Breast epithelium (tissue), 4 donors: ENCODE measurements around the gene AHDC1. TPM values are rescaled to one million over a fixed set of nuclear protein-coding genes. Genes with fewer than 3 reads are reported as not detected.
A peak's percentile ranks its signal among the peaks of the same experiment; 100 is the strongest.

ENCODE experiments used
- DNase-seq, 2 donors: peaks; one replicate each; pipeline ENCODE4 v3.0.0-alpha.2; 2019; ENCODE audit warnings: low spot score in 2 of 2
- H3K27ac ChIP-seq, 2 donors: fragments of 200-600 bp; sonication (generic) in 1 of 2; one replicate each; pipeline ENCODE4 v1.5.1; 2016 to 2019; ENCODE audit warnings: mild to moderate bottlenecking in 1 of 2
- H3K27me3 ChIP-seq, 2 donors: fragments of 200-600 bp; sonication (generic) in 1 of 2; one replicate each; pipeline versions ENCODE4 v1.5.1 to v1.6.0; 2017 to 2019; ENCODE audit warnings: control low read depth in 1 of 2, mild to moderate bottlenecking in 1 of 2
- H3K36me3 ChIP-seq: fragments of 200-600 bp; one replicate; pipeline ENCODE4 v1.5.1; 2019
- H3K4me1 ChIP-seq, 2 donors: fragments of 200-600 bp; sonication (generic); one replicate each; pipeline ENCODE4 v1.5.1; 2016 to 2019; ENCODE audit warnings: control low read depth in 1 of 2
- H3K4me3 ChIP-seq, 3 donors: fragments of 200-600 bp; sonication (generic); 1 replicate in 2 of 3; 2 replicates in 1 of 3; pipeline ENCODE4 v1.5.1; 2016 to 2019; ENCODE audit warnings: mild to moderate bottlenecking in 3 of 3, moderate library complexity in 2 of 3
- H3K9me3 ChIP-seq, 2 donors: fragments of 200-600 bp; sonication (generic) in 1 of 2; one replicate each; pipeline ENCODE4 v1.5.1; 2016 to 2019; ENCODE audit warnings: control low read depth in 1 of 2
- POLR2A ChIP-seq: fragments of 450-650 bp; IDR thresholded peaks from one replicate; pipeline ENCODE4 v1.6.1; 2016; ENCODE audit warnings: antibody characterized with exemption, mild to moderate bottlenecking, moderate library complexity
- POLR2AphosphoS5 ChIP-seq, 3 donors: sonication (generic); formaldehyde crosslinking; IDR thresholded peaks; one replicate each; pipeline ENCODE4 v1.6.1; 2017; ENCODE audit warnings: antibody characterized with exemption in 3 of 3
- intact Hi-C: fragments of 100-400 bp; cut with DNase I; formaldehyde crosslinking; loops from one replicate; pipeline ENCODE4 v1.15.1; 2023; ENCODE audit warnings: low total_unique reads
- total RNA-seq, 3 donors: library from RNA; depleted of rRNA; stranded (reverse); fragments of >200 nt; gene quantifications; one replicate each; pipeline ENCODE4 v1.1.0, GENCODE V29; 2016
- TF ChIP-seq, protein P1 (sequence below), 3 donors: fragments of 450-650 bp; IDR thresholded peaks; one replicate each; pipeline ENCODE4 v1.5.1; 2016 to 2017; ENCODE audit warnings: antibody characterized with exemption in 3 of 3, mild to moderate bottlenecking in 3 of 3, moderate library complexity in 3 of 3

Gene AHDC1
- total RNA-seq, 3 donors from 2014 or later: 10.7 to 17.1 (median 15.4) TPM

DNA sequence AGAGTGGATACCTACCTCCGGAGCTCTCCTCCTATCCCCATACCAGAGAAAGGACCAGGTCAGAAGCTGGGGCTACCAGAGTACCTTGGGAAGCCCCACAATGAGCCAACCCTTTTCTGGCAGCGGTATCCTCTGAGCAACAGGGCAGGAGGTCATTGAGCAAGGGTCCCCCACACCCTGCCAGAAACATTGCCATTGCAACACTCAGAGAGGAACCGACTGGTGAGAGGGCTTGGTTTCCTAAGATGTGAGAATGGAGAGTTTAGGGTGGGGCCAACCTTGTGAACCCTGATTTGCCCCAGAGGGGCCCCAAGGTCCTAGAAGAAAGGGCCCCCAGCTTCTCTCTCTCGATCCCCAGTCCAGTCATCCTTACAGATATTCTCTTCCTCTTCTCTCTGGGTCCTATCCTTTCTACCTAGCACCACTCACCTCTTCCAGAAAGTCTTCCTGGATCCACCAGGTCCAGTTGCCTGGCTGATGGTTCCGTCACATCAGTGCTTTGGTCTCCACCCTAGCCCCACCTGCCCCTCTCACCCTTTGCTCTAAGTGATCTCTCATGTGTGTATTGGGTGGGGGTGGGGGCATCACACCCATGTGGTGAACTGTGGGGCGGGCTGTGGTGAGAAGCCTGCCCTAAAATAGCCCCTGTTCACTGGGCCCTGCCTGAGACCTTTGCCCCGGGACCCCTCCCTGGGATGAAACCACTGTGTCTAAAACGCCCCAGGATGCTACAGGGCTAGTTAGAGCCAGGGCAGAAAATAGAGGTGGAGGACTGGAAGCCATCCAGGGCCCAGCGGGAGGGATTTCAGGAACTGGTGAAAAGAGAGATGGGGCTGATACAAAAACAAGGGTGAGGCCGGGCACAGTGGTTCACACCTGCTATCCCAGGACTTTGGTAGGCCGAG lies 22.3 kb upstream of the AHDC1 start:
- H3K27ac ChIP-seq: peak overlapping the region; percentile 52 to 71

DNA sequence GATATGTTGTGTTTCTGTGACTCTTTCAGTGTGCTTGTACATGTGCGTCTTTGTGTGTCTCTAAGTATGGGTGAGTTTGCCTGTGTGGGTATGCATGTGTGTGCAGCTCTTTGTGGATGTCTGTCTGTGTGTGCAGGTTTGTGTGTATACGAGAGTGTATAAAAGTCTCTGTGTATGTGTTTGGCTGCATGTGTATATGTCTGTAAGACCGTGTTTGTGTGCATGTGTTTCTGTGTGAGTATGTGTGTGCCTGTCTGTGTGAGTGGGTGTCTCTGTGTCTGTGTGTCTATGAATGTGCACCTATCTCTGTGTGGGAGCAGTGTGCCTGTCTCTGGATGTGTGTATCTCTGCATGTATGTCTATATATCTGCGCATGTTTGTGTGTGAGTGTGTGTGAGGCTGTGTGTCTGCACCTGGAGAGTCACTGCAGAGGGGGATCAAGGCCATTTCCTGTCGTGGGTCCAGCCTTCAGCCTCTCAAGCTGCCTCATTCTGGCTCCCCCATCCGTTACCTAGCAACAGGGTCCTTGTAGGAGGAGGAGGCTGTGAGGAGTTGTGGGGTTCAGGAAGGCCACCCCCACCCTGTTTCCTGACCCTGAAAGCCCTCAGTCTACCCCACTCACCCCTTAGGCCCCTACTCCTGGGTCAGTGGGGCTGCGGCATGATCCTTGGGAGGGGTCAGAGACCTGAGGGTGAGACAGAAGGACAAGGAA lies 20.7 kb upstream of the AHDC1 start:
- no peaks in the 10 kb centered on the region for H3K4me1 ChIP-seq
- DNase-seq: no peak
- H3K9me3 ChIP-seq: no peaks in the 10 kb centered on the region
- no peaks in the 10 kb centered on the region for H3K27me3 ChIP-seq
- no peak for TF ChIP-seq POLR2AphosphoS5 (IDR thresholded peaks at IDR 0.05)
- no peak for TF ChIP-seq POLR2A
- TF ChIP-seq, protein P1, sequence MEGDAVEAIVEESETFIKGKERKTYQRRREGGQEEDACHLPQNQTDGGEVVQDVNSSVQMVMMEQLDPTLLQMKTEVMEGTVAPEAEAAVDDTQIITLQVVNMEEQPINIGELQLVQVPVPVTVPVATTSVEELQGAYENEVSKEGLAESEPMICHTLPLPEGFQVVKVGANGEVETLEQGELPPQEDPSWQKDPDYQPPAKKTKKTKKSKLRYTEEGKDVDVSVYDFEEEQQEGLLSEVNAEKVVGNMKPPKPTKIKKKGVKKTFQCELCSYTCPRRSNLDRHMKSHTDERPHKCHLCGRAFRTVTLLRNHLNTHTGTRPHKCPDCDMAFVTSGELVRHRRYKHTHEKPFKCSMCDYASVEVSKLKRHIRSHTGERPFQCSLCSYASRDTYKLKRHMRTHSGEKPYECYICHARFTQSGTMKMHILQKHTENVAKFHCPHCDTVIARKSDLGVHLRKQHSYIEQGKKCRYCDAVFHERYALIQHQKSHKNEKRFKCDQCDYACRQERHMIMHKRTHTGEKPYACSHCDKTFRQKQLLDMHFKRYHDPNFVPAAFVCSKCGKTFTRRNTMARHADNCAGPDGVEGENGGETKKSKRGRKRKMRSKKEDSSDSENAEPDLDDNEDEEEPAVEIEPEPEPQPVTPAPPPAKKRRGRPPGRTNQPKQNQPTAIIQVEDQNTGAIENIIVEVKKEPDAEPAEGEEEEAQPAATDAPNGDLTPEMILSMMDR (IDR thresholded peaks at IDR 0.05): no peak
- intact Hi-C loops: no loop called here
- H3K27ac ChIP-seq: peak overlapping the region; percentile 52 to 71
- no peak overlapping the region for H3K4me3 ChIP-seq
- H3K36me3 ChIP-seq: no peaks in the 10 kb centered on the region

More for the DNA sequence above, 22.3 kb upstream of the AHDC1 start:
- DNase-seq: no peak
- H3K9me3 ChIP-seq: no peaks in the 10 kb centered on the region
- H3K4me1 ChIP-seq: no peaks in the 10 kb centered on the region
- H3K4me3 ChIP-seq: no peak overlapping the region
- TF ChIP-seq POLR2AphosphoS5 (IDR thresholded peaks at IDR 0.05) (no peak), POLR2A (no peak)
- TF ChIP-seq, protein P1 (IDR thresholded peaks at IDR 0.05): no peak
- no peaks in the 10 kb centered on the region for H3K27me3 ChIP-seq
- no peaks in the 10 kb centered on the region for H3K36me3 ChIP-seq
- intact Hi-C loops: no loop called here

DNA sequence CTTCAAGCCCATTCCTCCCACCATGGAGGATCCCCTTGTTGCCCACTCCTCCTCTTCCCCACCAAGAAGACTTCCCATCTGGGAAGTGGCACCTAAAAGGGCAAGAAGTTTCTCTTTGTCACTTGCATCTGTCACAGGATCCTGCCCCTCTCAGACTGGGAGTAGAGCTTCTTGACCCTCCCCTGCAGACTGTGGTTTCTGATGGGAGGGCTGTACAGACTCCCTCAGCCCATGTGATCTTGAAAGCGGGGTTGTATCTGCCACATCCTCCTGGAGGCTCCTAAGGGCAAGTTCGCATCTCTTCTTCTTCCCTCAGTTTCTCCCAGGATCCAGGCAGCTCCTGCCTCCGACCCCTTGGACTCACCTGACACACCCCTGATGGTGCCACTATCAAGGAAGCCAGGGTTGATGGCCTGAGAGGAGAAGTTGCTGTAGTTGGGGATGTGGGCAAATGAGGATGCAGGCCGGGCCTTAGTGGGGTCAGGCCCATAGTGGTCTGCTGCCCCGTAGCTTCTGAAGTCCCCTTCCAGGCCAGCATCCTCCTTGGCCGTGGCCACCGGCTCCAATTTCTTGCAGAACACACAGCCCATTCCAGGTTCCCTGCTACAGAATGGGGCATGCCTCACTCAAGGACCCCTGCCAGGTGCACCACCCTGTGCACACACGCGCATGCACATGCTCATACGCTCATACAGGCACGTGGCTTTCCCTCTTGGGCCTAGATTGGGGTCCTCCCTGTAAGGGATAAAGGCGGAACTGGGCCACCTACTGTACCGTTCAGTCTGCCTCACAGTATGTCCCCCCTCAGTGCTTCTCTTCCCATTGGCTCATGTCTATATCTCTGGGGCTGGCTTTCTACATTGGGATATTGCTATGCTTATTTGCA lies 19.6 kb upstream of the AHDC1 start:
- DNase-seq: no peak
- no peaks in the 10 kb centered on the region for H3K4me1 ChIP-seq
- intact Hi-C loops: no loop called here
- H3K9me3 ChIP-seq: no peaks in the 10 kb centered on the region
- no peaks in the 10 kb centered on the region for H3K36me3 ChIP-seq
- no peak overlapping the region for H3K27ac ChIP-seq
- TF ChIP-seq POLR2A (no peak), POLR2AphosphoS5 (IDR thresholded peaks at IDR 0.05) (no peak)
- TF ChIP-seq, protein P1 (IDR thresholded peaks at IDR 0.05): no peak
- no peaks in the 10 kb centered on the region for H3K27me3 ChIP-seq
- no peak overlapping the region for H3K4me3 ChIP-seq

DNA sequence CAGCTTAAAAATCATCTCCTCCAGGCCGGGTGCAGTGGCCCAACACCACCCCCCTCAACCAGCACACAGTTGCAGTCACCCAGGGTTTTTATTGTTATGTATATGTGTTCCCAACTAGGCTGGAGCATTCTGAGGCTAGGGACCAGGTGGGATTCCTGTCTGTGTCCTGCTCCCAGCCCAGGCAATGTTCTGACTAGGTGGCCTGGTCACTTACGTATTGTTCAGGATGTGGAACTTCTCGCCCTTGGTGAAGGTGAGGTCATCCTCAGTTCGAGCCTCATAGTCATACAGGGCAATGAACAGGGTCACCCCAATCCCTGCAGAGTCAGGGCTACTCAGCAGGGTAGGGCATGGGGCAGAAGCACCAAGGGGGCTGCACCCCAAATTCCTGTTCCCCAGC lies 18.9 kb upstream of the AHDC1 start:
- no peaks in the 10 kb centered on the region for H3K9me3 ChIP-seq
- no peaks in the 10 kb centered on the region for H3K4me1 ChIP-seq

More for the DNA sequence above, 18.9 kb upstream of the AHDC1 start:
- intact Hi-C loops: no loop called here
- H3K36me3 ChIP-seq: no peaks in the 10 kb centered on the region
- no peak overlapping the region for H3K27ac ChIP-seq
- no peak overlapping the region for H3K4me3 ChIP-seq
- TF ChIP-seq, protein P1 (IDR thresholded peaks at IDR 0.05): no peak
- TF ChIP-seq POLR2A (no peak), POLR2AphosphoS5 (IDR thresholded peaks at IDR 0.05) (no peak)
- DNase-seq: no peak
- no peaks in the 10 kb centered on the region for H3K27me3 ChIP-seq
